Subcutaneous abdominal adipose tissue (tissue), 5 donors: Measurements from ENCODE around the gene TBC1D16.
"Not testable (repeated sequence)": the region's sequence is repeated elsewhere in the genome, so short reads cannot be mapped to it uniquely, and the experiment has no call there.

Experiments used
- H3K27ac ChIP-seq: one replicate; pipeline ENCODE4 v1.7.0; 2013; ENCODE audit warnings: low read depth, mild to moderate bottlenecking, inconsistent platforms, low read length, moderate library complexity
- H3K27me3 ChIP-seq, 5 donors: one replicate each; pipeline ENCODE4 v1.7.0; 2013; ENCODE audit warnings: low read length in 5 of 5, inconsistent platforms in 1 of 5; ENCODE audit not compliant: control insufficient read depth in 5 of 5, insufficient read depth in 4 of 5
- H3K36me3 ChIP-seq, 5 donors: one replicate each; pipeline ENCODE4 v1.7.0; 2013; ENCODE audit warnings: low read length in 5 of 5; ENCODE audit not compliant: control insufficient read depth in 5 of 5, insufficient read depth in 5 of 5
- H3K4me1 ChIP-seq, 5 donors: one replicate each; pipeline ENCODE4 v1.7.0; 2013; ENCODE audit warnings: low read length in 5 of 5, mild to moderate bottlenecking in 3 of 5, moderate library complexity in 1 of 5; ENCODE audit not compliant: control insufficient read depth in 5 of 5, insufficient read depth in 5 of 5
- H3K4me3 ChIP-seq, 5 donors: one replicate each; pipeline ENCODE4 v1.7.0; 2013; ENCODE audit warnings: low read length in 5 of 5, low read depth in 1 of 5
- H3K9ac ChIP-seq, 5 donors: one replicate each; pipeline ENCODE4 v1.7.0; 2013; ENCODE audit warnings: low read length in 5 of 5, mild to moderate bottlenecking in 4 of 5, moderate library complexity in 3 of 5
- H3K9me3 ChIP-seq, 5 donors: one replicate each; pipeline ENCODE4 v1.7.0; 2013; ENCODE audit warnings: low read length in 5 of 5; ENCODE audit not compliant: control insufficient read depth in 5 of 5
- donor health status: healthy.
- donor health status: healthy.
- donor health status: healthy.
- donor health status: healthy.
- donor health status: healthy.

The TBC1D16 gene

DNA sequence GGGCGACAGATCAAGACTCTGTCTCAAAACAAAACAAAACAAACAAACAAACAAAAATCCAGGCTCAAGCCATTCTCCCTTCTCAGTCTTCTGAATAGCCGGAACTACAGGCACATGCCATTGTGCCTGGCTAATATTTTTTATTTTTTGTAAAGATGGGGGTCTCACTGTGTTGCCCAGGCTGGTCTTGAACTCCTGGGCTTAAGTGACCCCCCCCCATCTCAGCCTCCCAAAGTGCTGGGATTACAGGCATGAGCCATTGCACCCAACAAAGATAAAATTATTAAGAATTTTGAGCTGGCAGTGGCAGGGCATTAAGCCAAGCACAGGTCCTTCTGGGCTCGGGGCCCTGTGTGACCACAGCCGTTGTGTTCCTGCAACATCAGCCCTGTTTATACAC, 126.6 kb downstream of the TBC1D16 start:
- Histone ChIP-seq H3K4me3 (no peak overlapping the region), H3K27ac (no peak overlapping the region), H3K9ac (no peak overlapping the region), H3K9me3 (no peaks in the 10 kb centered on the region), H3K36me3 (no peaks in the 10 kb centered on the region), H3K4me1 (peaks cover 0 to 8% (median 7%) of the 10 kb centered on the region in 5 donors), H3K27me3 (peaks cover 2 to 34% (median 6%) of the 10 kb centered on the region in 5 donors)

DNA sequence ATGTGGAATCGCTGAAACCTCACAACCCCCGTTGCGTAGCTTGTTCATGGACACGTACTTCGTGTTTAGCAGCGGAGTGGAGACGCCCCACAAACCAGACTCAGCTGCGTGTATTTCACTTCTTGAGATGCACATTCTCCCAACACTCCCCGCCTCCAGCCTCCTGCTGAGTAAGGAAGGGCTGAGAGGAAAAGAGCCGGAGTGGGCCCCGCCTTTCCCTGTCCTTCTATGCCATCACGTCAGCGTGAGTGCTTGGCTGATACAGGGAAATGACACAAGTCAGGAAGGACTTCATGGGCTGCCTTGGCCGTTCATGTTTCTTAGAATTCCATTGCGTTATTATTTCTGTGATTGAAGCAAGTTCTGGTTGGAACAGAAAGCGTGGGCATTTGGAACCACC, 127.8 kb downstream of the TBC1D16 start:
- H3K9ac ChIP-seq: no peak overlapping the region
- H3K9me3 ChIP-seq: no peaks in the 10 kb centered on the region
- no peaks in the 10 kb centered on the region for H3K36me3 ChIP-seq
- H3K27me3 ChIP-seq: peaks cover 2 to 34% (median 6%) of the 10 kb centered on the region in 5 donors
- H3K4me1 ChIP-seq: peaks cover 0 to 8% (median 7%) of the 10 kb centered on the region in 5 donors
- no peak overlapping the region for H3K27ac ChIP-seq
- no peak overlapping the region for H3K4me3 ChIP-seq

DNA sequence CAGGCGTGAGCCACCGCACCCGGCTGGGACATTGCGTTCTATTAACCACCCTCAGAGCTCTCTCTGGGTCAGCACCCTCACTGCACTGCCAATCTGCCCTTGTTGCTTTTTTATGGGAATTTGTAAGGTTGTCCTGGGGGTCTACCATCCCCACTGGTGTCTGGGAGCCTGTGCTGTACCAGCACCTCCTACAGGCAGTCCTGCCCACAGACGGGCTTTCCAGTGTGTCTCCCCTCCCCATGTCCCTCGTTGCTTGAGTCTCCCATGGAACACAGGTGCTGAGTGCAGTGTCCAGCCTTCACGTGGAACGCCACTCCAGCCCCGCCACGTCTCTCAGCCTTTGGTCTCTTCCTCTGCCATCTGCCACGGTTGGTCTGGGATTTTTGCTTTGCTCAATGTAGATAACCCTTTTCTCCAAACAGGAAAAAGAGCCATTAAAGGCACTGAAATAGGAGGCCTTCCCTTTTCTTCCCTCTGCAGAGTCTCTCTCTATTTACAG, 128.4 kb downstream of the TBC1D16 start:
- Histone ChIP-seq H3K27me3 (peaks cover under 1 to 37% (median 10%) of the 10 kb centered on the region in 5 donors), H3K27ac (no peak overlapping the region), H3K9ac (no peak overlapping the region), H3K36me3 (no peaks in the 10 kb centered on the region), H3K4me1 (peaks cover 0 to 8% (median 7%) of the 10 kb centered on the region in 5 donors), H3K9me3 (no peaks in the 10 kb centered on the region), H3K4me3 (no peak overlapping the region)

DNA sequence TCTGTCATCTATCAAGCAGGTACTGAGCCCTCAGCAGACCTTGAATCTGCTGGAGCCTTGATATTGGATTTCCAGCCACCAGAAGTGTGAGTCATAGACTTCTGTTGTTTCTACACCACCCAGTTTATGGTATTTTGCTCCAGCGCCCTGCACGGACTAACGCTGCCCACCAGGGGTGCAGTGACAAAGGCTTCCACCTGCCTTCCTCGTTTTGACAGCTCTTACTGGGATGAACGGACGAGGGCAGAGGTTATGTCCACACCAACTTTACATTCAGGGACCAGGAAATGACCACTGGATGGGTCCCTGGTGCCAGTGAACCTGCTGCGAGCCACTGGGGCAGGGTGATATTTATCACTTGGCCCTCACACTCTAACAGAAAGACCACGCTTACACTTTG, 129.8 kb downstream of the TBC1D16 start:
- Histone ChIP-seq H3K36me3 (no peaks in the 10 kb centered on the region), H3K9me3 (no peaks in the 10 kb centered on the region), H3K27ac (no peak overlapping the region), H3K4me3 (no peak overlapping the region), H3K9ac (no peak overlapping the region), H3K4me1 (peaks cover 0 to 8% (median 7%) of the 10 kb centered on the region in 5 donors), H3K27me3 (peaks cover 0 to 46% (median 18%) of the 10 kb centered on the region in 5 donors)

DNA sequence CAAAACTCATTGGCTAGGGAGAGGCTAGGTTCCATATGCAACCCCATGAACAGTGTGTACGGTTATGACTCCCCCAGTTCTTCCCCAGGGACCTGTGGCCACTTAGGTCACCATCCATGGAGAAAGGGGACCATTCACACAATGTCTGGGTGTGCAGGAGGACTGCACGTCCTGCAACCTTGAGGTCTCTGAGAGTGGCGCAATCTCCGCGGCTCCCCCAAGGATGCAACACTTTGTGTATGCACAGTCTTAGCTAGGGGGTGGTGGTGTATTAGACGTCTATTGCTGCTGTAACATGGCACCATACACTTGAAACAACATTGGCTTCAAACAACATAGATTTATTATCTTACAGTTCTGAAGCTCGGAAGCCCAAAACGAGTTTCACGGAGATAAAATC, 130.8 kb downstream of the TBC1D16 start:
- peaks cover 0 to 8% (median 7%) of the 10 kb centered on the region in 5 donors for H3K4me1 ChIP-seq
- no peak overlapping the region for H3K4me3 ChIP-seq
- no peaks in the 10 kb centered on the region for H3K36me3 ChIP-seq
- peaks cover 0 to 2% (median 0%) of the 10 kb centered on the region in 5 donors for H3K9me3 ChIP-seq
- H3K9ac ChIP-seq: no peak overlapping the region
- H3K27ac ChIP-seq: no peak overlapping the region
- peaks cover 0 to 46% (median 18%) of the 10 kb centered on the region in 5 donors for H3K27me3 ChIP-seq

GRCh38 chr17:79902146-79902791, 133.4 kb downstream of the TBC1D16 start:
- no peaks in the 10 kb centered on the region for H3K4me1 ChIP-seq
- H3K4me3 ChIP-seq: no peak overlapping the region
- no peak overlapping the region for H3K9ac ChIP-seq
- H3K36me3 ChIP-seq: no peaks in the 10 kb centered on the region
- H3K27ac ChIP-seq: no peak overlapping the region
- peaks cover 0 to 48% (median 16%) of the 10 kb centered on the region in 5 donors for H3K27me3 ChIP-seq
- H3K9me3 ChIP-seq: peaks cover 0 to 10% (median 8%) of the 10 kb centered on the region in 5 donors

DNA sequence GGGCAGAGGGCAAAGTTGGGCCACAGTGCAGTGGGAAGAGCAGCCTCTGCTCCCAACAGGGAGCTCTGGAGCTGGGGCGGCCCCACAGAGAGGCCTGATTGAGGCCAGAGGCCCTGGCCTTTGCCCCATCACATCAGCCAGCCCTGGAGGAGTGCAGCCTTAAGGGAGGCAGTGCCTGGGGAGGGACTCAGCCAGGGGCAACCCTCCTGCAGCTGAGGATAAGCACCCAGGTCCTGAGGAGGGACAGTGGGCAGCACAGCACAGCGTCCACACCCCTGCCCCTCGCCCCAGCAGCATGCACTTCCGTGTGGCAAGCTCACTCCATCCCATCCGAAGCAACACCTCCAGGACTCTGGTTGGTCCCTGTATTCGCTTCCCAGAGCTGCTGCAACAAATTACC, 134.5 kb downstream of the TBC1D16 start:
- Histone ChIP-seq H3K9me3 (peaks cover 0 to 10% (median 8%) of the 10 kb centered on the region in 5 donors), H3K27me3 (peaks cover 0 to 41% (median 17%) of the 10 kb centered on the region in 5 donors), H3K36me3 (no peaks in the 10 kb centered on the region), H3K9ac (no peak overlapping the region), H3K4me3 (no peak overlapping the region), H3K27ac (no peak overlapping the region), H3K4me1 (no peaks in the 10 kb centered on the region)

GRCh38 chr17:79899584-79899983, 136.1 kb downstream of the TBC1D16 start:
- Histone ChIP-seq H3K36me3 (no peaks in the 10 kb centered on the region), H3K4me1 (no peaks in the 10 kb centered on the region), H3K27ac (no peak overlapping the region), H3K27me3 (peaks cover 0 to 26% (median 11%) of the 10 kb centered on the region in 5 donors), H3K9ac (no peak overlapping the region), H3K9me3 (peaks cover 0 to 10% (median 8%) of the 10 kb centered on the region in 5 donors), H3K4me3 (no peak overlapping the region)

- H3K4me1 ChIP-seq: no peaks in the 10 kb centered on the region
- no peak overlapping the region for H3K9ac ChIP-seq
Measured at GRCh38 chr17:79897243-79898063, 138.2 kb downstream of the TBC1D16 start.

DNA sequence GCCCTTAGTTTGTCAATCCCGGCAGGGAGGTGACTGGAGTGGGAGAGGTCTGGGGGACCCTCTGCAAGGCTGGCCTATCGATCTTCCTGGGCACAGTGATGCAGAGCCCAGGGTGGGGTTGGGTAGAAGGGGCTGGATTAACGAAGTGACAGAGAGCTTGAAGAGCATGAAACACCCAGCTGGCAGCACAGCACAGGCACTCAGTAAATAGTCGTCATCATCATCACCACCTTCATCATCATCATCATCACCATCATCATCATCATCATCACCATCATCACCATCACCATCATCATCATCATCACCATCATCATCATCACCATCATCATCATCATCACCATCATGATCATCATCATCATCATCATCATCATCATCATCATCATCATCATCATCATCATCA, 142.2 kb downstream of the TBC1D16 start:
- H3K9ac ChIP-seq, H3K9me3 ChIP-seq, H3K36me3 ChIP-seq, H3K4me3 ChIP-seq, H3K27ac ChIP-seq: not testable (repeated sequence)
- peaks cover 7 to 43% (median 29%) of the 10 kb centered on the region in 5 donors for H3K27me3 ChIP-seq
- peaks cover 0 to 13% (median 10%) of the 10 kb centered on the region in 5 donors for H3K4me1 ChIP-seq

More at GRCh38 chr17:79897243-79898063, 138.2 kb downstream of the TBC1D16 start:
- no peak overlapping the region for H3K4me3 ChIP-seq
- no peaks in the 10 kb centered on the region for H3K36me3 ChIP-seq
- H3K9me3 ChIP-seq: peaks cover 0 to 11% (median 8%) of the 10 kb centered on the region in 5 donors
- no peak overlapping the region for H3K27ac ChIP-seq
- H3K27me3 ChIP-seq: peaks cover 3 to 16% (median 11%) of the 10 kb centered on the region in 5 donors
